ENCODE results near the gene CCN5.

The CCN5 gene

GRCh38 chr20:44716309-44717106, 1.3 kb downstream of the CCN5 start:
- DNase-seq = no peak

GRCh38 chr20:44717986-44718385, 2.8 kb downstream of the CCN5 start:
- DNase-seq = no peak

GRCh38 chr20:44719841-44720240, 4.7 kb downstream of the CCN5 start:
- no peak for DNase-seq

- DNase-seq = no peak
These were observed 5.4 kb downstream of the CCN5 start for GRCh38 chr20:44720621-44720996.

GRCh38 chr20:44720997-44721784, 6.0 kb downstream of the CCN5 start:
- DNase-seq = no peak

- DNase-seq = no peak
These were observed 6.6 kb downstream of the CCN5 start for GRCh38 chr20:44721785-44722054.

GRCh38 chr20:44722990-44723389, 7.8 kb downstream of the CCN5 start:
- DNase-seq = no peak

- no peak for DNase-seq
These were observed 8.2 kb downstream of the CCN5 start for GRCh38 chr20:44723391-44723790.

- DNase-seq = no peak
These were observed 8.7 kb downstream of the CCN5 start for GRCh38 chr20:44723798-44724362.

GRCh38 chr20:44724423-44725091, 9.4 kb downstream of the CCN5 start:
- no peak for DNase-seq

GRCh38 chr20:44725837-44726236, 10.7 kb downstream of the CCN5 start:
- no peak for DNase-seq

- DNase-seq = no peak
These were observed 11.9 kb downstream of the CCN5 start for GRCh38 chr20:44727039-44727438.

GRCh38 chr20:44727651-44728050, 12.5 kb downstream of the CCN5 start:
- DNase-seq = no peak

GRCh38 chr20:44728801-44729443, 13.8 kb downstream of the CCN5 start:
- peak; percentile 56 to 59 for DNase-seq

- no peak for DNase-seq
These were observed 15.3 kb downstream of the CCN5 start for GRCh38 chr20:44730441-44730840.

- no peak for DNase-seq
These were observed 16.5 kb downstream of the CCN5 start for GRCh38 chr20:44731657-44732056.

GRCh38 chr20:44732327-44732726, 17.2 kb downstream of the CCN5 start:
- DNase-seq = no peak

- DNase-seq = peak; percentile 31 to 34
These were observed 18.3 kb downstream of the CCN5 start for GRCh38 chr20:44733341-44734069.

GRCh38 chr20:44734938-44735337, 19.8 kb downstream of the CCN5 start:
- no peak for DNase-seq

- no peak for DNase-seq
These were observed 20.6 kb downstream of the CCN5 start for GRCh38 chr20:44735816-44736169.

- DNase-seq = peak; percentile 71 to 74
These were observed 21.2 kb downstream of the CCN5 start for GRCh38 chr20:44736170-44737021.

GRCh38 chr20:44737116-44737515, 21.9 kb downstream of the CCN5 start:
- DNase-seq = no peak
